GM21360 (cell line): Measurements from ENCODE around the gene GLP1R.

Source experiments
- ATAC-seq: cut with Tn5 transposase; IDR thresholded peaks from one replicate; pipeline ENCODE4 v1.9.1; 2021; ENCODE audit warnings: mild to moderate bottlenecking, moderate library complexity; ENCODE audit not compliant: unreplicated experiment

GLP1R gene

GRCh38 chr6:39085129-39085797 lies 36.7 kb downstream of the GLP1R start:
- ATAC-seq, result no peak

DNA sequence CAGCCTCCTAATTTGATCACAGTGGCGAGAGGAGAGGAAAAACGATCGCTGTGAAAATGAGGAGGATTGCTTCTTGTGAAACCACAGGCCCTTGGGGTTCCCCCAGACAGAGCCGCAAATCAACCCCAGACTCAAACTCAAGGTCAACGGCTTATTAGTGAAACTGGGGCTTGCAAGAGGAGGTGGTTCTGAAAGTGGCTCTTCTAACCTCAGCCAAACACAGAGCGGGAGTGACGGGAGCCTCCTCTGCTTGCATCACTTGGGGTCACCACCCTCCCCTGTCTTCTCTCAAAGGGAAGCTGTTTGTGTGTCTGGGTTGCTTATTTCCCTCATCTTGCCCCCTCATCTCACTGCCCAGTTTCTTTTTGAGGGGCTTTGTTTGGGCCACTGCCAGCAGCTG lies 37.7 kb downstream of the GLP1R start:
- ATAC-seq, result peak; percentile 62

GRCh38 chr6:39086711-39087110 lies 38.1 kb downstream of the GLP1R start:
- no peak for ATAC-seq

- ATAC-seq, result no peak
Measured at GRCh38 chr6:39087197-39087596, 38.6 kb downstream of the GLP1R start.

- ATAC-seq, result no peak
Measured at GRCh38 chr6:39088331-39088730, 39.8 kb downstream of the GLP1R start.

DNA sequence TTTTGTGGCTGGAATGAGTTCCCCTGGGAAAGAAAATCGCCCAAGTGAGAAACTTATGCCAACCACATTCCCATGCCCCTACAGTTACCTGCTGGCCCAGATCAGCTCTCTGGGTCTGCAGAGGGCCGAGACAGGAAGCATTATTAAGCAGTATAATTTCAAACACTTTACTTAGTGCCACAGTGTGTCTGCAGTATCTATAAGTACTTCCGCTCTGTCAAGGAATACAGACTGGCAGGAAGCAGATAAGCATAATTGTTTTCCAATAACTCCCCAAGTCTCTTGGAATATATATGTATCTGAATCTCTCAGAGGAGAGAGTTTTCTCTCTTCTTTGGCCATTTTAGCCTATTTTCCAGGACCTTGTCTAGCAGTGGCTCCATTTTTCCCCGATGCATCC lies 41.5 kb downstream of the GLP1R start:
- no peak for ATAC-seq

DNA sequence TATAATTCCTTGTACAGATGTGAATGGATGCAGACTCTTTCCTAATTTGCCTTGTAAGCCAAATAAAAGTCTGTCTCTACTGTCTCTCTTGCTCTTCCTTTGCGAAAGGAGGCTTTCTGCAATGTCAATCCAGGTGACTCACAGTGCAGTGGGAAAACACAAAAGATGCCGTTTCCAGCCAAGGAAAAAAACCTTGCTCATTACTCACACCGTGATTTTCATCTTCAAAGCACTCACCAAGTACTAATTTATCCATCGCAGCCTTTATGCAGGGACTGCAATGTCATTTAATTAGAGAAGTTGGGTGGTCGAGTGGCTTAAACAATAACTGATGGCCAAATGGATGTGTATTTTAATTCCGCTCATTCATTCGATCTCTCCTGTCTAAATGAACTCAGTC lies 42.6 kb downstream of the GLP1R start:
- ATAC-seq, result no peak

GRCh38 chr6:39092124-39092523 lies 43.5 kb downstream of the GLP1R start:
- ATAC-seq, result no peak

DNA sequence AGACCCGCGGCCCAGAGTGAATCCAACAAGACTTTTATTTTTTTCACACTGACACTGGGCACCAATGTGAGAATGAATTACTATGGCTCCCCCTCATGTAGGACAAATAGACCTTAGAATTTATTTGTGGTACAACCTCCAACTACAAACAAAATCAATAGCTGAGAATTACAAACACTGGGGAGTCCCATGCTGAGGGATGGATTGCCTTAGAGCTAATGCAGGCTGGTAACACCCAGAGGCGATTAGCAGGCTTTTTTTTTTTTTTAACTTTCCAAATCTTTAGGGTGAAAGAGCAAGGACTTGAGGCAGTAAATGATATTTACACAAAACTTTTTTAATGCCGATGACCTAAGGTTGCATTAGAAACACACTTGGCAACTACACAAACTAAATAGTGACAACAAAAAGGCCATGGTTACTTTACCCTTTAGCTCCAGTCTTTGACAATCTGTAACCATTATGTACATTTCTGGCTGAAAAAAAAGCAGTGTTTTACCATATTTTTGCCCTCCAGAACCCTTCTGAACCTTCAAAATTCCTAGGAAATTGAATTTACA lies 44.6 kb downstream of the GLP1R start:
- no peak for ATAC-seq

GRCh38 chr6:39095578-39095977 lies 47.0 kb downstream of the GLP1R start:
- ATAC-seq, result no peak

DNA sequence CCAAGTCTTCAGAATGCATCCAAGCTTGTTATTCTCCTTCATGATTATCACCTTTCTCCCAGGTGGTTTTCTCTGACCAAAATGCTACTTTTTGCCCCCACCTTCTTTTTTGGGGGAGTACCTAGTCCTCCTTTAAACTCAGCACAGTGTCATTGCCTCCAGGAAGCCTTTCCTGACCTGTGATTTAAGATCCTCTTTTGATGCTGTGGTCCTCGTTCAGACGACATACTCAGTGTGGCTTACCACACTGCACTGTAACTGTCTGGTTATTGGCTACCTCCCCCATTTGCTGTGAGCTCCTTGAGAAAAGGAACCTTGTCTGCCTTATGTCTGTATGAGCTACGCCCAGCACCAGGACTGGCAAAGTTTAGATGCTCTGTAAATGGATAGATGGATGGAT lies 51.8 kb downstream of the GLP1R start:
- ATAC-seq, result no peak

- no peak for ATAC-seq
Measured at GRCh38 chr6:39102071-39102820, 53.7 kb downstream of the GLP1R start.

- no peak for ATAC-seq
Measured at GRCh38 chr6:39102821-39103136, 54.2 kb downstream of the GLP1R start.

- no peak for ATAC-seq
Measured at GRCh38 chr6:39104528-39104927, 55.9 kb downstream of the GLP1R start.

DNA sequence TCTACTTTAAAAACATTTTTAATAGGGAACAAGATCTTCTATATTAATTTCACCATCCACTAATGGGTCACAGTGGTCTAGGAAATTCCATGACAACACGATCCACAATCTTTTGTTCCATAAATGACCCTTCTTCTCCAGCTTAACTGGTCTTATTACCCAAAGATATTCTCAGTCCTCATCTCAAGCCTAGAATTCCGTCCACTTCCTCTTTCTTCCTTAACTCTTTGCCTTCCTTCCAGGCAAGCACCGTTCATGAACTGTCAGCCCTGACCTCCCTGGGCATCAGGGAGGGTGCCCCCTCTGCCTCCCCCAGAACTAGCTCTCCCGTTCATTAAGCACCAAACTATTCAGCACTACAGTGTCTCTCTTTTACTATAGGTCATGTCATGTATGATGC lies 58.5 kb downstream of the GLP1R start:
- ATAC-seq, result no peak

DNA sequence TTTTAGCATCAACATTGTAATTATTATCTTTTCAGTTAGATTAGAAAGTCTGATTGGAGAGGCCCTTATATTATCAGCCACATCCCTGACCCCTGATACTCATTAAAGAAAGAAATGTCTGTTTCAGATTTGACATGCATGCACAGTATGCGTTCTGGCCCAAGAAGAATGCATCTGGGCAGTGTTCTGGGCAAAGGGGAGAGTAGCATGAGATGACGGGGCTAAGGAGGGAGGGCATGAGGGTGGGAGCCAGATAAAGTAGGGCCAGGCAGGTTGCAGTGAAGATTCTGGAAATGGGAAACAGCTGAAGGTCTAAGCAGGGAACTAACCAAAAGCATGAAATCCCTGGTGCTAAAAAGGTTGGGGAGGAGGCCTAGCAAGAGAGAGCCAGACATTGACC lies 59.1 kb downstream of the GLP1R start:
- ATAC-seq, result no peak

GRCh38 chr6:39108041-39108839 lies 59.7 kb downstream of the GLP1R start:
- no peak for ATAC-seq

DNA sequence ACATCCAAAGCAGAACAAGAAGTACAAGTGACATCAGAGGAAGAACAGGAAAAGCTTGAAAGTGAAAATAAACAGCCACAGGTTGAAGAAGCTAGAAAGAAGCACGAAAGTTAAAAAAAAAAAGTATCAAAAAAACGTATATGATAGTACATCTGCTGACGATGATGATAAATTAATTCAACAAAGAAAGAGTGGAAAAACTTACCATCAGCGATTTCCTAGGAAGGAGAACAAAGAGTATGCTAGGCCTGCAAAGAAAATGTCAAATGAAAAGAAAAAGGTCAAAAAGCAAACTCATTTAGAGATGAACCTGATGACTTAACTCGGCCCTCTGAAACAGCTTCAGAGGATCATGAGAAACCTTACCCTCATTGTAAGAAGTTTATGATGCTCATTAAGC lies 62.7 kb downstream of the GLP1R start:
- no peak for ATAC-seq

DNA sequence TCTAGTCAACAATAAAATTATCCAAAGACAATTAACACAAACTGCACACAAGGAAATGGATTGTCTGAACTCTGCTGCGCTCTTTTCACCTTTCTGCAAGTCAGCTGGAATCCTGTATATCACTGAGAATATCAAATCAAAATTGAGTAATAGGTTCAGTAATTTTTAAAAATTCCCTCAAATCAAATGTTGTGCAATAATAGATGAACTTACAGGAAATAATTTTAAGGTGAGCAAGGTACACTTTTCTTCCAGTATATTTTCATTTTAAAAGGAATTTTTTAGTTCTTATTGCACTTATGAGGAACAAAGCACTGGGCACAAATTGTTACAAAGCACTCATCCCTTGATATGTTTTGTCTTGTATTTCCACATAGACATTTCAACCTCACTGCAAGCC lies 65.2 kb downstream of the GLP1R start:
- ATAC-seq, result no peak

DNA sequence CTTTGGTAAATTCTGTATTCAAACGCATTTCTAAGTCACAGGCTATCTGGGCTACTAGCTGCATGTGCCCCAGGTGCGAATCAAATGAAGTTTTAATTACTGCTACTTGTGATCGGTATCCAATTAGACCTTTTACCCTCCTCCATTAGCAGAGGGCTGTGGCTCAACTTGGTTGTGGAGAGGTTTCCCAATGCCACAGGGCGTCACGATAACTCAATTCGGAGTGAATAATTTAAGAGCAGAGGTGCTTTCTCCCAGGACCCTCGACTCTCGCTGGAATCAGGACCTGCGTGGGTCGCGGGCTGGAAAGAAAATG lies 65.8 kb downstream of the GLP1R start:
- ATAC-seq, result peak; percentile 18

DNA sequence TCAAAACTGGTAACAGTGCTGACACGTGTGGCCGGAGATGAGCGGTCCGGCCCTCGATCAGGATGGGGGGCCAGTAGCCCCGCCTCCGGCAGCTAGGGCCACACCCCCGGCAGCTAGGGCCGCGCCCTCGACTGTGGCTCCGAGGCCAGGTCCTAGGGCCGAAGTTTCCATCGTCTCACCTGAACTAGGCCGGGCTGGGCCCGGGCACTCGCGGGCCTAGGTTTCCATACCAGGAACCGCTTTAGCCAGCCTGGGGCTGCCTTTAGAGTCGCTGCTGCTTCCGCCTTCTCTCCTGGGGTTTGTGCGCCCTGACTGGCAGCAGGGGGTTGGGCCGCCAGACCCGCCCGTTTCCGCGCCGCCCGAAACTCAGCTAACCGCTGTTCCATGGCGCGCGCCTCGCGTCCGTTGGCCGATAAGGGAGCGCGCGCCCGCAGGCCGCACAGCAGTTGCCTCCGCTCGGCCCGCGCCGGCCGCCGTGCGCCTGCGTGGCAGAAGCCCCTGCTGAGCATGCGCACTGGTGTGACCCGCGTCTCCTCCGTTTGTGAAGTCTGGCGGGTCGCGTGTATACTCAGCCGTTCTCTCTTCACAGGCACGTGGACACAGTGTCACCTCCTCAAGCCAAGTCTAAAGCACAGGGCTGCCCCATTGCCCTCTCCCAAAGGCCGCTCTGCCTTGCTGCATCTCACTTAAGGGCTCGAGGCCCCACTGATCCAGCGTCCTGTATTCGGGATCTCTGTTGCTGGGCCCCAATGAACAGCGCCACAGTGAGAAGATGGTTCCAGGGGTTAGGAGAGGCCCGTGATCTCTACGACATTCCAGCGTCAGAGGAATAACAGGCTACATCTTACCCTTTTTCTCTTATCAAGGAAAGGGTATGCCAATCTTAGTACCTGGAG lies 66.4 kb downstream of the GLP1R start, which contains the start of gene SAYSD1:
Gene SAYSD1, minus strand, starts transcription at position 483 of the 896 bp plus-strand sequence. Its CDS starts 97 bp downstream, at position 386.
- peak; percentile 85 for ATAC-seq
